IMR-90 (cell line): ENCODE data around the gene PKD2L1. TPM values are rescaled to one million over a fixed set of nuclear protein-coding genes. Genes with fewer than 3 reads are reported as not detected.

Experiments used
- ATAC-seq: fragments of 200-7000 bp; cut with Tn5 transposase; 2 replicates; pipeline ENCODE4 v1.9.1; 2020; ENCODE audit warnings: low read depth, mild to moderate bottlenecking, moderate library complexity
- BruUV-seq: library from RNA; stranded (reverse); fragments of 400-500 nt; replicated peaks from 2 replicates; lab custom pipeline; 2021; lab: Mats Ljungman, UMichigan
- CTCF ChIA-PET: fragments of 300-600 bp; formaldehyde crosslinking; extraction: SDS; loops from one replicate; lab custom pipeline; 2021; ENCODE audit warnings: antibody characterized with exemption; lab: Yijun Ruan, JAX
- POLR2A ChIA-PET: fragments of 300-600 bp; sonication (Branson Sonifier 250); formaldehyde crosslinking; loops from one replicate; lab custom pipeline; 2022; ENCODE audit warnings: antibody characterized with exemption; ENCODE audit not compliant: unreplicated experiment; lab: Charles Lee
- DNase-seq: peaks from one replicate; pipeline ENCODE4 v3.0.0; 2013
- H2AFZ ChIP-seq: replicated peaks from 2 replicates; pipeline ENCODE3; 2013; ENCODE audit warnings: low read length, mild to moderate bottlenecking; ENCODE audit not compliant: poor library complexity
- H2AK5ac ChIP-seq: 2 replicates; pipeline ENCODE4 v1.6.1; 2013; ENCODE audit warnings: low read depth, low read length, inconsistent platforms
- H2AK9ac ChIP-seq: replicated peaks from 2 replicates; pipeline ENCODE3; 2013; ENCODE audit warnings: mild to moderate bottlenecking, low read depth, low read length, moderate library complexity; ENCODE audit not compliant: poor library complexity
- H2BK120ac ChIP-seq: 2 replicates; pipeline ENCODE4 v1.6.1; 2013; ENCODE audit warnings: low read depth, low read length, inconsistent platforms
- H2BK15ac ChIP-seq: 3 replicates; pipeline ENCODE4 v1.6.1; 2013; ENCODE audit warnings: low read depth, low read length, inconsistent platforms
- H2BK20ac ChIP-seq: 2 replicates; pipeline ENCODE4 v1.6.1; 2013; ENCODE audit warnings: low read depth, mild to moderate bottlenecking, inconsistent platforms, low read length, moderate library complexity
- H2BK5ac ChIP-seq: 2 replicates; pipeline ENCODE4 v1.6.1; 2013; ENCODE audit warnings: mild to moderate bottlenecking, low read depth, low read length, inconsistent platforms; ENCODE audit not compliant: poor library complexity, severe bottlenecking
- H3K14ac ChIP-seq: replicated peaks from 2 replicates; pipeline ENCODE4 v1.6.1; 2013; ENCODE audit warnings: low read depth, low read length, inconsistent platforms
- H3K18ac ChIP-seq: 2 replicates; pipeline ENCODE4 v1.6.1; 2013; ENCODE audit warnings: low read depth, low read length, control low read depth
- H3K23ac ChIP-seq: 2 replicates; pipeline ENCODE4 v1.6.1; 2013; ENCODE audit warnings: low read depth, low read length, inconsistent platforms
- H3K27ac ChIP-seq: 2 replicates; pipeline ENCODE4 v1.5.1; 2013; ENCODE audit warnings: mild to moderate bottlenecking, control low read depth, low read length; ENCODE audit not compliant: insufficient read depth
- H3K27me3 ChIP-seq: 2 replicates; pipeline ENCODE4 v1.6.1; 2013; ENCODE audit warnings: low read length; ENCODE audit not compliant: control insufficient read depth, insufficient read depth
- H3K36me3 ChIP-seq: 2 replicates; pipeline ENCODE4 v1.6.1; 2013; ENCODE audit warnings: low read length, mixed read lengths; ENCODE audit not compliant: control insufficient read depth, insufficient read depth
- H3K4ac ChIP-seq: 2 replicates; pipeline ENCODE4 v1.6.1; 2013; ENCODE audit warnings: low read depth, low read length, inconsistent platforms
- H3K4me1 ChIP-seq: 2 replicates; pipeline ENCODE4 v1.6.1; 2013; ENCODE audit warnings: low read length, mixed read lengths; ENCODE audit not compliant: control insufficient read depth, insufficient read depth
- H3K4me2 ChIP-seq: 2 replicates; pipeline ENCODE4 v1.6.1; 2013; ENCODE audit warnings: low read depth, mild to moderate bottlenecking, control low read depth, low read length, moderate library complexity
- H3K4me3 ChIP-seq: 2 replicates; pipeline ENCODE4 v1.5.1; 2013; ENCODE audit warnings: low read depth, mild to moderate bottlenecking, control low read depth, low read length, moderate library complexity; ENCODE audit not compliant: insufficient read depth
- H3K56ac ChIP-seq: 2 replicates; pipeline ENCODE4 v1.6.1; 2013; ENCODE audit warnings: low read length, inconsistent platforms; ENCODE audit not compliant: insufficient read depth; ENCODE audit errors: extremely low read depth
- H3K79me1 ChIP-seq, 2 experiments: 2 replicates each; pipeline ENCODE4 v1.6.1; 2013; ENCODE audit warnings: low read length in 2 of 2, inconsistent platforms in 1 of 2, low read depth in 1 of 2
- H3K9ac ChIP-seq: 2 replicates; pipeline ENCODE4 v1.6.1; 2013; ENCODE audit warnings: low read depth, low read length, control low read depth
- H3K9me1 ChIP-seq: 2 replicates; pipeline ENCODE4 v1.6.1; 2013; ENCODE audit warnings: low read length, inconsistent platforms; ENCODE audit not compliant: insufficient read depth
- H3K9me3 ChIP-seq: 2 replicates; pipeline ENCODE4 v1.6.1; 2013; ENCODE audit warnings: low read length; ENCODE audit not compliant: control insufficient read depth, insufficient read depth
- H4K20me1 ChIP-seq: 2 replicates; pipeline ENCODE4 v1.6.1; 2013; ENCODE audit warnings: low read length, inconsistent platforms; ENCODE audit not compliant: insufficient read depth
- H4K5ac ChIP-seq: 2 replicates; pipeline ENCODE4 v1.6.1; 2013; ENCODE audit warnings: mild to moderate bottlenecking, low read depth, low read length, control low read depth
- H4K8ac ChIP-seq, 2 experiments: 2 replicates each; pipeline ENCODE4 v1.6.1; 2013; ENCODE audit warnings: low read depth in 2 of 2, low read length in 2 of 2, control low read depth in 1 of 2, inconsistent platforms in 1 of 2
- H4K91ac ChIP-seq: 2 replicates; pipeline ENCODE4 v1.6.1; 2013; ENCODE audit warnings: low read depth, low read length, inconsistent platforms; ENCODE audit not compliant: insufficient read depth
- CEBPB ChIP-seq: IDR thresholded peaks from 2 replicates; pipeline ENCODE4 v1.6.1; 2012; ENCODE audit warnings: low read depth, low read length, improper control_type of control experiment
- RFX5 ChIP-seq: IDR thresholded peaks from 2 replicates; pipeline ENCODE4 v1.8.0; 2012; ENCODE audit warnings: low read depth, mild to moderate bottlenecking, low read length, moderate library complexity
- WGBS, 2 experiments: methylation state at CpG; one replicate each; pipeline versions ENCODE4 v1.1.5 to v1.1.7; 2013; ENCODE audit warnings: missing lambda C conversion rate in 2 of 2; ENCODE audit not compliant: insufficient read length in 1 of 2; ENCODE audit errors: extremely low coverage in 2 of 2; 5-methylcytosine and 5-hydroxymethylcytosine counted together
- dilution Hi-C: fragments of 300-500 bp; cut with HindIII; formaldehyde crosslinking; loops from one replicate; pipeline ENCODE4 v1.14.3; 2018; ENCODE audit warnings: low sequenced_read_pairs; ENCODE audit not compliant: unreplicated experiment
- in situ Hi-C: fragments of 300-500 bp; cut with MboI; formaldehyde crosslinking; loops from 3 replicates; pipeline ENCODE4 v1.14.3; 2019; ENCODE audit warnings: low sequenced_read_pairs, inconsistent platforms, mixed read lengths
- intact Hi-C: fragments of 100-400 bp; cut with micrococcal nuclease; formaldehyde crosslinking; loops from 2 replicates; pipeline ENCODE4 v1.10.0; 2022
- polyA plus RNA-seq, 3 experiments: library from polyadenylated mRNA; depleted of rRNA; stranded (reverse); fragments of >200 nt; gene quantifications; 2 replicates each; pipeline ENCODE4 v1.2.3, GENCODE V29; 2012; ENCODE audit warnings: low replicate concordance in 1 of 3
- total RNA-seq: library from RNA; depleted of rRNA; stranded (reverse); fragments of >200 nt; gene quantifications from 2 replicates; pipeline ENCODE4 v1.2.3, GENCODE V29; 2012

The PKD2L1 gene
- total and polyA plus RNA-seq, 2 of the 4 experiments (the other 2 are of a cell fraction): not detected

DNA sequence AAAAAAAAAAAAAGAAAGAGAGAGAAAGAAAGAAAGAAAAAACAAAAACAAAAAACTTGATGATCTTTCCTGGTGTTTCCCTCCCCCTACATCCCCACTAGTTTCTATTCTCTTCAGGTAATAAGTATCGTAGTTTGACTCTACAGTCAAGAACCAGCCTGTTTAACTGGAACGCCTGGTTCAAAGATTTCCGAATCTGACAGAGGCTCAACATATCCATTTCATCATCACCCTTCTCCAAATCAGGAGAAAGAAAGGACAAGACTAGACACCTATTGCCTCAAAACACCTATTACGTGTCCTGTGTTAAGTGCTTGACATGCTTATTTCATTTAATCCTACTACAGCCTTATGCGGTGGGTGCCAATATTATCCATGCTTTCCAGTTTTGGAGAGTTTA lies 23.2 kb downstream of the PKD2L1 start:
- no peak for ATAC-seq
- H2AFZ ChIP-seq: no peak overlapping the region
- ChIA-PET POLR2A (no interaction called here), CTCF (no interaction called here)
- H3K9me1 ChIP-seq: no peaks in the 10 kb centered on the region
- H3K27ac ChIP-seq: no peak overlapping the region
- 96% methylated on average over 3 of the region's 5 CpGs; no CpG with 5 or more reads in 1 of the 2 experiments for WGBS, 2 experiments
- H3K18ac ChIP-seq: no peak overlapping the region
- in situ Hi-C loops: loop anchor here (10.0 kb wide), 1 partner anchor 128 kb away; no protein-coding TSS in a partner anchor
- H2BK120ac ChIP-seq: no peak overlapping the region
- no peak overlapping the region for H2BK5ac ChIP-seq
- H2BK15ac ChIP-seq: no peak overlapping the region
- TF ChIP-seq RFX5: no peak
- no peak for TF ChIP-seq CEBPB
- H2BK20ac ChIP-seq: no peak overlapping the region
- H3K36me3 ChIP-seq: no peaks in the 10 kb centered on the region
- no peak overlapping the region for H2AK9ac ChIP-seq
- no peak overlapping the region for H4K91ac ChIP-seq
- no peak overlapping the region for H3K9ac ChIP-seq
- BruUV-seq: no TSS peak
- no peak overlapping the region for H3K14ac ChIP-seq
- no peaks in the 10 kb centered on the region for H3K4me1 ChIP-seq
- H3K4me2 ChIP-seq: no peak overlapping the region
- no peak overlapping the region for H2AK5ac ChIP-seq
- H4K20me1 ChIP-seq: no peaks in the 10 kb centered on the region
- H3K9me3 ChIP-seq: no peaks in the 10 kb centered on the region
- no peak overlapping the region for H3K4ac ChIP-seq
- intact Hi-C loops: loop anchor here (10.0 kb wide), 1 partner anchor 198 kb away; no protein-coding TSS in a partner anchor
- no peak overlapping the region for H3K4me3 ChIP-seq
- no peak for DNase-seq
- no peaks in the 10 kb centered on the region for H3K79me1 ChIP-seq
- no peak overlapping the region for H3K23ac ChIP-seq
- no peak overlapping the region for H3K56ac ChIP-seq
- dilution Hi-C loops: no loop called here
- H4K5ac ChIP-seq: no peak overlapping the region
- H3K27me3 ChIP-seq: peaks cover 20% of the 10 kb centered on the region
- no peak overlapping the region for H4K8ac ChIP-seq
